NCI-H128 (cell line): ENCODE results near the gene AGBL1.

Experiments
- DNase-seq: peaks from one replicate; lab custom pipeline; 2025; ENCODE audit not compliant: unreplicated experiment; lab: John Stamatoyannopoulos, UW

Gene AGBL1

GRCh38 chr15:86689006-86689405, 609.3 kb downstream of the AGBL1 start:
- DNase-seq = no peak

GRCh38 chr15:86690566-86690965, 610.9 kb downstream of the AGBL1 start:
- no peak for DNase-seq

GRCh38 chr15:86691091-86691663, 611.5 kb downstream of the AGBL1 start:
- DNase-seq = no peak

- DNase-seq = no peak
Observed at GRCh38 chr15:86700864-86701610, 621.4 kb downstream of the AGBL1 start.

- DNase-seq = no peak
Observed at GRCh38 chr15:86701611-86701963, 621.9 kb downstream of the AGBL1 start.

GRCh38 chr15:86706813-86707212, 627.1 kb downstream of the AGBL1 start:
- DNase-seq = no peak

GRCh38 chr15:86711476-86711875, 631.8 kb downstream of the AGBL1 start:
- no peak for DNase-seq

- no peak for DNase-seq
Observed at GRCh38 chr15:86714241-86714640, 634.6 kb downstream of the AGBL1 start.

- no peak for DNase-seq
Observed at GRCh38 chr15:86725628-86726027, 646.0 kb downstream of the AGBL1 start.

GRCh38 chr15:86735247-86736040, 655.8 kb downstream of the AGBL1 start:
- DNase-seq = no peak

GRCh38 chr15:86741917-86742316, 662.2 kb downstream of the AGBL1 start:
- DNase-seq = no peak

- DNase-seq = no peak
Observed at GRCh38 chr15:86743283-86743903, 663.7 kb downstream of the AGBL1 start.

GRCh38 chr15:86744198-86744780, 664.6 kb downstream of the AGBL1 start:
- DNase-seq = no peak

GRCh38 chr15:86751116-86751515, 671.4 kb downstream of the AGBL1 start:
- DNase-seq = no peak

- DNase-seq = no peak
Observed at GRCh38 chr15:86754846-86755245, 675.2 kb downstream of the AGBL1 start.

- DNase-seq = no peak
Observed at GRCh38 chr15:86756688-86757087, 677.0 kb downstream of the AGBL1 start.

GRCh38 chr15:86759800-86760523, 680.3 kb downstream of the AGBL1 start:
- DNase-seq = no peak

- no peak for DNase-seq
Observed at GRCh38 chr15:86762874-86763273, 683.2 kb downstream of the AGBL1 start.

- no peak for DNase-seq
Observed at GRCh38 chr15:86764021-86764420, 684.4 kb downstream of the AGBL1 start.

- DNase-seq = no peak
Observed at GRCh38 chr15:86765281-86765680, 685.6 kb downstream of the AGBL1 start.
